Spleen (tissue), 11 donors: ENCODE data around the gene ADNP2. TPM values are rescaled to one million over a fixed set of nuclear protein-coding genes. Genes with fewer than 3 reads are reported as not detected.

Experiments
- DNase-seq: peaks from one replicate; pipeline ENCODE4 v3.0.0-alpha.2; 2020
- H3K27ac ChIP-seq, 8 donors: fragments of 200-600 bp; sonication (generic) in 7 of 8; 1 replicate in 4 of 8; 2 replicates in 4 of 8; pipeline versions ENCODE4 v1.5.0 to v1.8.0; 2016 to 2021; ENCODE audit warnings: inconsistent platforms in 4 of 8, mild to moderate bottlenecking in 4 of 8, moderate library complexity in 1 of 8
- H3K27me3 ChIP-seq, 7 donors: fragments of 200-600 bp; sonication (generic) in 6 of 7; replicated peaks in 1 of 7; 1 replicate in 4 of 7; 2 replicates in 3 of 7; pipeline versions ENCODE4 v1.5.0 to v1.8.0; 2016 to 2021; ENCODE audit warnings: inconsistent platforms in 3 of 7, mild to moderate bottlenecking in 1 of 7
- H3K36me3 ChIP-seq, 6 donors: fragments of 200-600 bp; sonication (generic) in 5 of 6; 1 replicate in 4 of 6; 2 replicates in 2 of 6; pipeline versions ENCODE4 v1.5.0 to v1.8.0; 2016 to 2021; ENCODE audit warnings: inconsistent platforms in 2 of 6
- H3K4me1 ChIP-seq, 6 donors: fragments of 200-600 bp; sonication (generic) in 5 of 6; 1 replicate in 3 of 6; 2 replicates in 3 of 6; pipeline versions ENCODE4 v1.5.0 to v1.8.0; 2016 to 2021; ENCODE audit warnings: inconsistent platforms in 3 of 6
- H3K4me3 ChIP-seq, 8 donors: fragments of 200-600 bp; sonication (generic) in 7 of 8; 1 replicate in 4 of 8; 2 replicates in 4 of 8; pipeline versions ENCODE4 v1.5.0 to v1.8.0; 2016 to 2021; ENCODE audit warnings: inconsistent platforms in 4 of 8, mild to moderate bottlenecking in 4 of 8, moderate library complexity in 2 of 8
- H3K9me3 ChIP-seq, 8 donors: fragments of 200-600 bp; sonication (generic) in 7 of 8; 1 replicate in 4 of 8; 2 replicates in 4 of 8; pipeline versions ENCODE4 v1.5.0 to v1.8.0; 2016 to 2021; ENCODE audit warnings: inconsistent platforms in 4 of 8
- CTCF ChIP-seq, 11 experiments: fragments of 200-600 bp in 7 of 11; fragments of 450-650 bp in 4 of 11; sonication (generic) in 4 of 11; IDR thresholded peaks in 8 of 11; conservative IDR thresholded peaks in 3 of 11; 1 replicate in 7 of 11; 2 replicates in 4 of 11; pipeline versions ENCODE4 v1.4.0 to v1.8.0; 2016 to 2021; ENCODE audit warnings: antibody characterized with exemption in 11 of 11, inconsistent platforms in 4 of 11, mild to moderate bottlenecking in 1 of 11
- POLR2A ChIP-seq, 3 donors: fragments of 450-650 bp; IDR thresholded peaks; one replicate each; pipeline ENCODE4 v1.5.1; 2017; ENCODE audit warnings: antibody characterized with exemption in 3 of 3, mild to moderate bottlenecking in 1 of 3
- POLR2AphosphoS5 ChIP-seq, 3 donors: sonication (generic); formaldehyde crosslinking; IDR thresholded peaks; one replicate each; pipeline ENCODE4 v1.5.1; 2017; ENCODE audit warnings: antibody characterized with exemption in 3 of 3
- WGBS, 5 donors: extraction: QIAGEN DNeasy Blood & Tissue Kit in 3 of 5; methylation state at CpG; one replicate each; pipeline versions ENCODE4 v1.1.5 to v1.1.7; 2013 to 2018; 5-methylcytosine and 5-hydroxymethylcytosine counted together
- intact Hi-C: fragments of 100-400 bp; cut with DNase I; formaldehyde crosslinking; loops from one replicate; pipeline ENCODE4 v1.15.0; 2023; ENCODE audit warnings: low total_unique reads
- polyA plus RNA-seq, 3 donors: library from polyadenylated mRNA; stranded (reverse); fragments of 200-250 nt; gene quantifications; one replicate each; pipeline ENCODE4 v1.2.1, GENCODE V29; 2013
- total RNA-seq, 7 donors: library from RNA; depleted of rRNA in 3 of 7; stranded (reverse); fragments of >200 nt in 3 of 7; fragmentation: NEBNext Ultra II Directional in 4 of 7; extraction: Animal tissue kit (Norgen Biotek cat#: 25700) in 4 of 7; gene quantifications; one replicate each; pipeline versions ENCODE4 v1.1.0 to v1.2.1, GENCODE V29; 2016 to 2021
- donor health status: healthy with polysubstance abuse.
- donor health status: DM: no; HTN: no; CAD: no; lungs with moderate emphysema.
- donor health status: DM: no; HTN: no; CAD: no.
- donor health status: Bipolar disorder and iron deficiency.
- donor health status: healthy.
- donor health status: DM: no; HTN: no; CAD: no.
- donor health status: DM: yes; HTN: yes; CAD: no.

ADNP2 gene
- total and polyA plus RNA-seq, 10 donors = 3.5 to 20.6 (median 15.1) TPM

GRCh38 chr18:80166725-80167124 lies 57.7 kb downstream of the ADNP2 start:
- Histone ChIP-seq H3K36me3 (no peaks in the 10 kb centered on the region), H3K9me3 (peaks cover 2 to 34% (median 26%) of the 10 kb centered on the region in 8 donors), H3K27ac (no peak overlapping the region), H3K4me3 (no peak overlapping the region), H3K4me1 (peaks cover 0 to 12% (median 7%) of the 10 kb centered on the region in 6 donors), H3K27me3 (peaks cover 0 to 51% (median 6%) of the 10 kb centered on the region in 7 donors)
- no peak for DNase-seq
- intact Hi-C loops = no loop called here
- TF ChIP-seq POLR2A (IDR thresholded peaks at IDR 0.05) (no peak), CTCF (IDR thresholded peaks at IDR 0.05 in 8 of 11, conservative IDR thresholded peaks at IDR 0.05 in 3 of 11) (no peak), POLR2AphosphoS5 (IDR thresholded peaks at IDR 0.05) (no peak)
- 71 to 85% (median 84%) methylated on average over 6 of the region's 6 CpGs for WGBS, 5 donors

- 85 to 93% (median 90%) methylated on average over 9 of the region's 9 CpGs for WGBS, 5 donors
These were observed 58.3 kb downstream of the ADNP2 start for GRCh38 chr18:80167331-80167730.

GRCh38 chr18:80167931-80168330 lies 58.9 kb downstream of the ADNP2 start:
- no peak for DNase-seq
- Histone ChIP-seq H3K27me3 (peaks cover 0 to 58% (median 6%) of the 10 kb centered on the region in 7 donors), H3K36me3 (no peaks in the 10 kb centered on the region), H3K9me3 (peaks cover 2 to 34% (median 26%) of the 10 kb centered on the region in 8 donors), H3K4me3 (no peak overlapping the region), H3K4me1 (peaks cover 0 to 15% (median 7%) of the 10 kb centered on the region in 6 donors), H3K27ac (no peak overlapping the region)
- TF ChIP-seq CTCF (IDR thresholded peaks at IDR 0.05 in 8 of 11, conservative IDR thresholded peaks at IDR 0.05 in 3 of 11) (no peak), POLR2A (IDR thresholded peaks at IDR 0.05) (no peak), POLR2AphosphoS5 (IDR thresholded peaks at IDR 0.05) (no peak)
- intact Hi-C loops = no loop called here
- WGBS, 5 donors = 44 to 63% (median 60%) methylated on average over 8 to 13 of the region's 13 CpGs

More at GRCh38 chr18:80167331-80167730, 58.3 kb downstream of the ADNP2 start:
- intact Hi-C loops = no loop called here
- H3K4me3 ChIP-seq = no peak overlapping the region
- no peak overlapping the region for H3K27ac ChIP-seq
- H3K4me1 ChIP-seq = peaks cover 0 to 15% (median 7%) of the 10 kb centered on the region in 6 donors
- H3K27me3 ChIP-seq = peaks cover 0 to 55% (median 6%) of the 10 kb centered on the region in 7 donors
- no peak for DNase-seq
- H3K9me3 ChIP-seq = peaks cover 2 to 34% (median 26%) of the 10 kb centered on the region in 8 donors
- no peaks in the 10 kb centered on the region for H3K36me3 ChIP-seq
- TF ChIP-seq POLR2A (IDR thresholded peaks at IDR 0.05) = no peak
- no peak for TF ChIP-seq POLR2AphosphoS5 (IDR thresholded peaks at IDR 0.05)
- no peak for TF ChIP-seq CTCF (IDR thresholded peaks at IDR 0.05 in 8 of 11, conservative IDR thresholded peaks at IDR 0.05 in 3 of 11)

GRCh38 chr18:80168346-80168745 lies 59.3 kb downstream of the ADNP2 start:
- Histone ChIP-seq H3K27ac (no peak overlapping the region), H3K4me3 (no peak overlapping the region), H3K27me3 (peaks cover 0 to 61% (median 6%) of the 10 kb centered on the region in 7 donors), H3K9me3 (peaks cover 2 to 30% (median 26%) of the 10 kb centered on the region in 8 donors), H3K36me3 (no peaks in the 10 kb centered on the region), H3K4me1 (peaks cover 0 to 15% (median 7%) of the 10 kb centered on the region in 6 donors)
- WGBS, 5 donors = 85 to 91% (median 90%) methylated on average over 2 of the region's 2 CpGs
- no peak for DNase-seq
- TF ChIP-seq POLR2AphosphoS5 (IDR thresholded peaks at IDR 0.05) (no peak), CTCF (IDR thresholded peaks at IDR 0.05 in 8 of 11, conservative IDR thresholded peaks at IDR 0.05 in 3 of 11) (no peak), POLR2A (IDR thresholded peaks at IDR 0.05) (no peak)
- intact Hi-C loops = no loop called here
